Kidney (tissue), 14 donors: ENCODE measurements around the gene LRP6. TPM values are rescaled to one million over a fixed set of nuclear protein-coding genes. Genes with fewer than 3 reads are reported as not detected.

Source experiments
- DNase-seq, 5 donors: peaks; one replicate each; pipeline ENCODE4 v3.0.0-alpha.2; 2013 to 2020
- FAIRE-seq: peaks from 2 replicates; lab custom pipeline; 2012; peaks lifted over from hg19 to GRCh38; lab: Jason Lieb, UNC
- H3K27ac ChIP-seq, 2 donors: one replicate each; pipeline ENCODE4 v1.7.0; 2013; ENCODE audit warnings: low read depth in 2 of 2, low read length in 2 of 2, inconsistent platforms in 1 of 2
- H3K27me3 ChIP-seq: one replicate; pipeline ENCODE4 v1.7.1; 2013; ENCODE audit warnings: low read length, inconsistent platforms; ENCODE audit not compliant: control insufficient read depth, insufficient read depth
- H3K36me3 ChIP-seq, 3 donors: one replicate each; pipeline versions ENCODE4 v1.7.0 to v1.7.1; 2013; ENCODE audit warnings: low read length in 3 of 3, control low read depth in 1 of 3, inconsistent platforms in 1 of 3; ENCODE audit not compliant: insufficient read depth in 3 of 3, control insufficient read depth in 2 of 3
- H3K4me1 ChIP-seq, 3 donors: one replicate each; pipeline versions ENCODE4 v1.7.0 to v1.7.1; 2013; ENCODE audit warnings: low read length in 3 of 3, inconsistent platforms in 1 of 3, low read depth in 1 of 3; ENCODE audit not compliant: control insufficient read depth in 2 of 3, insufficient read depth in 2 of 3
- H3K4me3 ChIP-seq, 3 donors: one replicate each; pipeline versions ENCODE4 v1.7.0 to v1.8.1; 2013; ENCODE audit warnings: low read length in 3 of 3, control low read depth in 1 of 3, inconsistent platforms in 1 of 3
- H3K9ac ChIP-seq, 3 donors: one replicate each; pipeline versions ENCODE4 v1.7.0 to v1.7.1; 2013; ENCODE audit warnings: low read length in 3 of 3, control low read depth in 1 of 3, inconsistent platforms in 1 of 3
- H3K9me3 ChIP-seq, 3 donors: one replicate each; pipeline versions ENCODE4 v1.7.0 to v1.7.1; 2013; ENCODE audit warnings: low read length in 3 of 3, control low read depth in 1 of 3, inconsistent platforms in 1 of 3; ENCODE audit not compliant: control insufficient read depth in 2 of 3, insufficient read depth in 1 of 3
- intact Hi-C: fragments of 100-400 bp; cut with DNase I; formaldehyde crosslinking; loops from one replicate; pipeline ENCODE4 v1.11.1; 2022
- polyA plus RNA-seq: library from polyadenylated mRNA; stranded (reverse); fragments of 350-450 nt; fragmentation: Illumina TruSeq; extraction: RNeasy Lipid Tissue Mini Kit (QIAGEN cat#74804); gene quantifications from one replicate; pipeline ENCODE4 v1.2.3, GENCODE V29; 2014; ENCODE audit warnings: low read depth, low replicate concordance; ENCODE audit not compliant: insufficient read depth
- total RNA-seq: library from RNA; stranded (reverse); fragmentation: NEBNext Ultra II Directional; extraction: Animal tissue kit (Norgen Biotek cat#: 25700); gene quantifications from one replicate; pipeline ENCODE4 v1.2.1, GENCODE V29; 2021
- TF ChIP-seq, protein P1 (sequence below): IDR thresholded peaks from 3 replicates; pipeline ENCODE4 v1.5.1; 2012; ENCODE audit warnings: mild to moderate bottlenecking, moderate library complexity, borderline replicate concordance; ENCODE audit not compliant: insufficient read depth; ENCODE audit errors: extremely low read depth
- donor health status: control.
- donor health status: control.
- donor health status: control.
- donor health status: control.
- donor health status: control.
- donor health status: DM: yes; HTN: yes; CAD: no.
- donor health status: Normal renal cell carcinoma (clear cell type).

LRP6 gene
- total and polyA plus RNA-seq, 2 donors from 2014 or later: 7.5 to 44.1 TPM

DNA sequence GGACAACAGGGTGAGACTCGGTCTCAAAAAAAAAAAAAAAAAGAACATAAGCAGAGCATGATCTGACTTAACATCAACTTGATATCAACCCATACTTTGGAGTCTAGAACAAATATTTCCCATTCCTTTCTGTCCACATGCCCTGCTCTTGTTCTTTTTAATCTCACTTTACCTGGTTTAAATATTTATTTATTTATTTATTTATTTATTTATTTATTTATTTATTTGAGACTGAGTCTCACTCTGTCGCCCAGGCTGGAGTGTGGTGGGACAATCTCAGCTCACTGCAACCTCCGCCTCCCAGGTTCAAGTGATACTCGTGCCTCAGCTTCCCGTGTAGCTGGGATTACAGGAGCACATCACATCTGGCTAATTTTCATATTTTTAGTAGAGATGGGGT, 19.6 kb upstream of the LRP6 start:
- FAIRE-seq (no peak), DNase-seq (no peak)
- Histone ChIP-seq H3K27me3 (no peaks in the 10 kb centered on the region), H3K36me3 (no peaks in the 10 kb centered on the region), H3K27ac (no peak overlapping the region), H3K4me1 (no peaks in the 10 kb centered on the region), H3K9me3 (no peaks in the 10 kb centered on the region), H3K9ac (no peak overlapping the region), H3K4me3 (no peak overlapping the region)
- TF ChIP-seq, protein P1, sequence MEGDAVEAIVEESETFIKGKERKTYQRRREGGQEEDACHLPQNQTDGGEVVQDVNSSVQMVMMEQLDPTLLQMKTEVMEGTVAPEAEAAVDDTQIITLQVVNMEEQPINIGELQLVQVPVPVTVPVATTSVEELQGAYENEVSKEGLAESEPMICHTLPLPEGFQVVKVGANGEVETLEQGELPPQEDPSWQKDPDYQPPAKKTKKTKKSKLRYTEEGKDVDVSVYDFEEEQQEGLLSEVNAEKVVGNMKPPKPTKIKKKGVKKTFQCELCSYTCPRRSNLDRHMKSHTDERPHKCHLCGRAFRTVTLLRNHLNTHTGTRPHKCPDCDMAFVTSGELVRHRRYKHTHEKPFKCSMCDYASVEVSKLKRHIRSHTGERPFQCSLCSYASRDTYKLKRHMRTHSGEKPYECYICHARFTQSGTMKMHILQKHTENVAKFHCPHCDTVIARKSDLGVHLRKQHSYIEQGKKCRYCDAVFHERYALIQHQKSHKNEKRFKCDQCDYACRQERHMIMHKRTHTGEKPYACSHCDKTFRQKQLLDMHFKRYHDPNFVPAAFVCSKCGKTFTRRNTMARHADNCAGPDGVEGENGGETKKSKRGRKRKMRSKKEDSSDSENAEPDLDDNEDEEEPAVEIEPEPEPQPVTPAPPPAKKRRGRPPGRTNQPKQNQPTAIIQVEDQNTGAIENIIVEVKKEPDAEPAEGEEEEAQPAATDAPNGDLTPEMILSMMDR: no peak
- intact Hi-C loops: no loop called here

DNA sequence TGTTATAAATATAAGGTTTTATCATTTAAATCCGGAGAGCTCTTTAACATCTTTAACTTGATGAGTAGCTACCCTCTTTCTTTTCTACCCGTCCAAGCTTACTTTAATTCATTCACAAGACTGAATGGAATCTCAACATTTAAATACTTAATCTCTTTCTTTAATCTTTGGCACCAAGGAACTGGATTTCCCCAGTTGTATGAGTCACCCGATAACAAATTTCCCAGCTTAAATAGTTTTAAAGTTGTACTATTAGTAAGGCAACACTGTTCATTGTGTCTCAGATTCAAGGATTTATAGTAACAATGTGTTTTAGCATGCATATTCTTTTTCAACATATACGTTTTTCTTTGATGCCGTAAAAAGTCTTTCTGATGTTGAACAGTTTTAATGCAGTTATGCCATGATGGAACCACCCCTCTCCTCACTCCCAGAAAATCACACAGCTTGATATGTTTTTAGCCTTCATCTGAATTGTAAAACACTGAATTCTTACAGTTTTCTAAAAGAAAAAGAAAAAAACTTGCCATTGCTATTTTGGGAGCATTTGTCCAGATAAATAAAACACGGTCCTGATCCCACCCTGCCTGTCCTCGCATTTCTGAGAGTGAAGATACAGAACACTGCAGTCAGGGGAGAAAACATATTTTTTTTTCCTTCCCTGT, 16.0 kb upstream of the LRP6 start:
- intact Hi-C loops: no loop called here
- Histone ChIP-seq H3K4me1 (no peaks in the 10 kb centered on the region), H3K4me3 (no peak overlapping the region), H3K27ac (no peak overlapping the region), H3K36me3 (no peaks in the 10 kb centered on the region), H3K9ac (no peak overlapping the region), H3K27me3 (no peaks in the 10 kb centered on the region), H3K9me3 (no peaks in the 10 kb centered on the region)
- DNase-seq: peak in 2 of 5 donors; percentile 13 to 50
- TF ChIP-seq, protein P1: no peak
- FAIRE-seq: peak; percentile 82

DNA sequence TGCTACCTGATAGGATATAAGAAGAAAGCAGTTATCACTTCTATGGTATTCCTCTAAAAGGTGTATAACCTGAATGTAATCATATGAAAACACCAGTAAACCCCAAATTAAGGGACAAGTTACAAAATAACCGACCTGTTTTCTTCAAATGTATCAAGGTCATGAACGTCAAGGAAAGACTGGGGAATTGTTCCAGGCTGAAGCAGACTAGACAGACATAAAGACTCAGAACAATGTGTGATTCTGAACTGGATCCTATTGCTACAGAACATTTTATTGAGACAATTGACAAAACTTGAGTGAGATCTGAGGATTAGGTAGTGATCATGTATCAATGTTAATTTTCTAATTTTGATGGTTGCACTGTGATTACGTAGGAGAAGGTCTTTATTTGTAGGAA, 15.4 kb upstream of the LRP6 start:
- Histone ChIP-seq H3K9ac (no peak overlapping the region), H3K36me3 (no peaks in the 10 kb centered on the region), H3K27me3 (no peaks in the 10 kb centered on the region), H3K27ac (no peak overlapping the region), H3K4me1 (no peaks in the 10 kb centered on the region), H3K4me3 (no peak overlapping the region), H3K9me3 (no peaks in the 10 kb centered on the region)
- intact Hi-C loops: no loop called here
- TF ChIP-seq, protein P1: no peak
- DNase-seq (no peak), FAIRE-seq (no peak)

DNA sequence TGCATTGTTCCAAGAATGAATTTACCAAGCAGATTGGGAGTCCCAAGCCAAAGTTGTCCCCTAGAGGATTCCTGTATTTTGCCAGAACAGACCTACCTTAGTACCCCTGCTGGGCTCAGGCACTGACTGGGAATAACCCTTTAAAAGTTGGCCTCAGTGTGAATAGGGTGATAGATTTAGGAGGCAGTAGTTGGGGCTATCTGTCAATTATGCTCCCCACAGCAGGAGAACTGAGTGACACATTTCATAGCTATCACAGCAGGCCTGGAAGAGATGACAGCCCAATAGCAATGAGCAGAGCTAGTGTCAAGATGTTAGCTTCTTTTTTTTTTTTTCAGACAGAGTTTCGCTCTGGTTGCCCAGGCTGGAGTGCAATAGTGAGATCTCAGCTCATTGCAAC, 14.3 kb upstream of the LRP6 start:
- DNase-seq: no peak
- intact Hi-C loops: no loop called here
- Histone ChIP-seq H3K4me1 (no peaks in the 10 kb centered on the region), H3K9me3 (no peaks in the 10 kb centered on the region), H3K27ac (no peak overlapping the region), H3K36me3 (no peaks in the 10 kb centered on the region), H3K4me3 (no peak overlapping the region), H3K27me3 (no peaks in the 10 kb centered on the region), H3K9ac (no peak overlapping the region)
- FAIRE-seq: no peak
- TF ChIP-seq, protein P1: no peak
